Right ventricle myocardium superior (tissue), 1 donor: ENCODE data around the gene STK16. TPM values are rescaled to one million over a fixed set of nuclear protein-coding genes. Genes with fewer than 3 reads are reported as not detected.

ENCODE experiments used
- ATAC-seq: fragments of 200-7000 bp; cut with Tn5 transposase; one replicate; pipeline ENCODE4 v1.9.1; 2020; ENCODE audit warnings: mild to moderate bottlenecking; ENCODE audit not compliant: poor library complexity
- DNase-seq: peaks from one replicate; pipeline ENCODE4 v3.0.0-alpha.2; 2020
- intact Hi-C: fragments of 100-400 bp; cut with DNase I; formaldehyde crosslinking; loops from one replicate; pipeline ENCODE4 v1.11.2; 2022
- total RNA-seq: library from RNA; stranded (reverse); fragmentation: NEBNext Ultra II Directional; extraction: Animal tissue kit (Norgen Biotek cat#: 25700); gene quantifications from one replicate; pipeline ENCODE4 v1.2.1, GENCODE V29; 2021
- donor health status: DM: no; HTN: yes; CAD: no; lungs with severe emphysema.

STK16 gene
- total RNA-seq, 1 donor from 2014 or later, result 16.7 TPM

DNA sequence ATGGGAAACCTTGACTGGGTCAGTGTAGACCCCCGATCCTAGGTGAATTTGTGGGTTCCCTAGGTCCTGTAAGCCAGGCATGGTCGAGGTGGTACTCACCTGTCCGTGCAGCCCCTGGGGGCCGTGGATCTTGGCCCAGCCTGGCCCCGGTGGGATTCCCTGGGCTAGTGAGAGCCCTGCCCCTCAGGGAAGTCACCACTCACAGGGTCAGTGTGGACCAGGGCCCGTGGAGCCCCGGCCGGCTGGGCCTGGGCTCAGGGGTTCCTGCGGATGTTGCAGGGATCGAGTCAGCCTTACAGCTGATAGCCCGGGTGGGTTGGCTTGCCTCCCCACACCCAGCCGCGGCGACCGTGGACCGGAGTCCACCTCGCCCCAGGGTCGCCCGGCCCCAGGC, 16.4 kb upstream of the STK16 start:
- no peak for DNase-seq
- no peak for ATAC-seq
- intact Hi-C loops, result no loop called here

DNA sequence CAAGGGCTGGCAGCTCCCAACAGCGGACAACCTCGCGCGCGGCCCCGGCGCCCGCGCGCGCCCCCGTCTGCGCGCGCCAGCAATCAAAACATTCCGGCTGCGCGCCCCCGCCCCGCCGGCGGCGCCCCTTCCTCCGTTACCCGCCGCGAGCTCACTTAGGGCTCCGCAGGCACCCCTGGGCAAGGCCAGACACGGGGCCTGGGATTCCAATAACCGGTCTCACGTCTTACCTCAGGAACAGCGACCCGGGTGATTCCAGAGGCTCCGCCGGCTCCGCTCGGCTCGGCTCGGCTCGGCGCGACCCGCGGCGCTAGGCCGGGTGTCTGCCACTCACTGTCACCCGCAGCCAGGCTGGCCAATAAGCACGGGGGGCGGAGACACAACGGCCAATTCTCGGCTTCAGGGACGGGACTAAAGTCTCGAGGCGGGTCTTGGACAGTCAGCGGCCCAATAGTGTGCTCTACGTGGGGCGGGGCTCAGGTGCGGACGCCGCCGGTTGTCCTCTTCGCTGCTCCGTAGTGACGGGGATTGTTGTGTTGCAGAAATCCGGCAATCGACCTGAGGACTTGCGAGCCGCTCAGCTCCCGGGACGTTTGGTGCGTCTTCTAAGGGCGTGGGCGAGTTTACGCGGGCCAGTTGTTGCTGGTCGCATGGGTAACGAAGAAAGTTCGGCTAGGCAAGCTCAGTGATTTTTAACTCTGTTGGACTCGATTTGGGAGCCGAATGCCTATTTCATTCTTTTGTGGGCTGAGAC, 15.8 kb upstream of the STK16 start, which contains the start of the genes ANKZF1 and ATG9A:
Gene ANKZF1 (plus strand): TSS at position 502 of the 754 bp plus-strand sequence. CDS start 452 bp downstream, outside the sequence.
Gene ATG9A (minus strand): TSS at position 332 of the 754 bp plus-strand sequence. CDS start 1,612 bp downstream, outside the sequence.
- ATAC-seq (peak; percentile 99), DNase-seq (peak; percentile 99)
- intact Hi-C loops, result no loop called here

DNA sequence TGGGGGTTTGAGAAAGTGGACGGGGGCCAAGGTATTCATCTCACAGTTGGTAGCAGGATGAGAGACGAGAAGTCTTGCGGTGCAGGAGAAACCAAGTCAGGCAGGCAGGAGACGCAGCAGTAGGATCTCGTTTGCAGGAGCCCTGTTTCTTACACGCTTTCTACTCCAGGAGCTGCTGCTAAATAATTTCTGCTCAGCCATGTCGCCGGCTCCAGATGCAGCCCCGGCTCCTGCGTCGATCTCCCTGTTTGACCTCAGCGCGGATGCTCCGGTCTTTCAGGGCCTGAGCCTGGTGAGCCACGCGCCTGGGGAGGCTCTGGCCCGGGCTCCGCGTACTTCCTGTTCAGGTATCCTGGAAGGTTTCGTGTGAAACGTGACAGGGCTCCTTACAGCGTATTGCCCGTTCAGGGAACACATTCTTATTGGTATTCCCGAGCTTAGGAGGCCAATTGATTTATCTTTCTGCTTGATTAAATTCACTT, 15.2 kb upstream of the STK16 start:
- intact Hi-C loops, result no loop called here
- DNase-seq (peak; percentile 66), ATAC-seq (peak; percentile 7)

DNA sequence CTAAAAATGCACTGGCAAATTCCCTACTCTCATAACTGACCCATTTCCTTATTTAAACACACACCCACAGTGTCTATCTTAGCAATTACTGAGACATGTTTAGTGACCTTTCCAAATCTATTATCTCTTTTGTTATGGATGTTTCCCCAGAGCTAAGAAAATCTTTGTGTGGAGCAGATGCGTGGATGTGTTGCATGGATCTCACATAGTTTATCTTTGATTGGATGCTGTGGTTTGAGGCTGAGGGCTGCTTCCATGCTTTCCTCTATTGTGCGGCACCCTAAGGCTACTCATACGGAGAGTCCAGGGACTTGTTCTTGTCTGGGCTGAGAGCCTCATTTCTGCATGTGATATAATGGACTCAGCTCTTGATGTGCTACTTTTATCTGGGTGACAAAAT, 10.9 kb upstream of the STK16 start:
- DNase-seq, result no peak
- intact Hi-C loops, result no loop called here
- ATAC-seq, result no peak

DNA sequence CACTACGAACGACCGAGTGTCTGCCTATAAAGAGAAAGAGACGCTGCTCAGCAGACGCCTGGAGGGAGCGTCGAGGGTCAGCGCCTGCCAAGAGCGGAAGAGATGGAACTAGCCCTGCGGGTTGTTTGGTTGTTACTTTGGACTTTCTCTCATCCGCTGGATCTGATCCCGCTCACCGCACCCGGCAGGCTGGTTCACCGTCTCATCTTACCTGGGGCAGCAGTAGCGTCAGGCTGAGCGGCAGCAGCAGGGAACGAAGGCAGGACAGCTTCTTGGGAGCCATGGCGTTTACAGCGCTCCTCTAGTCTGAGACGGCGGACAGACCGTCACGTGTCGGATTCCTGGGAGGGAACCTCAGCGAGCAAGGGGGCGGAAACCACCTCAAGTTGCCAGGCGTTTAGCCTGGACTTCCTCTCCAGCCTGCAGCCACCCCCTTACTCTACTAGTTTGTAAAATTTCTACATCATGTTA, 2.0 kb upstream of the STK16 start:
- DNase-seq, result peak; percentile 60
- no peak for ATAC-seq
- intact Hi-C loops, result no loop called here

DNA sequence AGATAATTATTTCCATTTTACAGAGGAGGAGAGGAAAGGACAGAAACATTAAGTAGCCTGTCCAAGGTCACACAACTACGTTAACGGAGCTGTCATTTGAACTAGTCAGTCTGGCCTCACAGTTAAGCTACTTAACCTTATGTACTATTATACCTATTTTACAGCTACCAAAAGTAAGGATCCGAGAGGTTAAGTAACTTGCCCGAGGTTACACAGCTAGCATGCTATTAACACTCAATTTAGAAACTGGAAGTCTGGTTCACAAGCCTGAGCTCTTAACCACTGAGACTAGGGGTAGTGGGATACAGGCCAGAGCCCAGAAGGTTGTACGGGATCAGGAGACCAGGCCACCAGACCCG, 511 bp upstream of the STK16 start:
- intact Hi-C loops, result no loop called here
- DNase-seq (no peak), ATAC-seq (no peak)

DNA sequence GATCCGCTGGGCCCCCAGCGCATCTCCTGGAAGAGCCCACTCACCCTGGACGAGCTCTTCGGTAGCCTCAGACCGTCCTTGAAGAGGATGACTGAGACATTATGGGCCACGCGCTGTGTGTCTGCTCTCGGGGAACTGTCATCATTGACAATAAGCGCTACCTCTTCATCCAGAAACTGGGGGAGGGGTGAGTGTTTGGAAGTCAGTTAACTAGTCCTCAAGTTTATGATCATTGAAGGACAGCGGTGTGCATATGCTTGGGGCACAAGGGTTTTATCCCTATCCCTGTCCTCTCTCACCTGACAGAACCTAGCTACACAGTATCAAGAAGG, 586 bp downstream of the STK16 start:
- ATAC-seq (no peak), DNase-seq (no peak)
- intact Hi-C loops, result no loop called here

DNA sequence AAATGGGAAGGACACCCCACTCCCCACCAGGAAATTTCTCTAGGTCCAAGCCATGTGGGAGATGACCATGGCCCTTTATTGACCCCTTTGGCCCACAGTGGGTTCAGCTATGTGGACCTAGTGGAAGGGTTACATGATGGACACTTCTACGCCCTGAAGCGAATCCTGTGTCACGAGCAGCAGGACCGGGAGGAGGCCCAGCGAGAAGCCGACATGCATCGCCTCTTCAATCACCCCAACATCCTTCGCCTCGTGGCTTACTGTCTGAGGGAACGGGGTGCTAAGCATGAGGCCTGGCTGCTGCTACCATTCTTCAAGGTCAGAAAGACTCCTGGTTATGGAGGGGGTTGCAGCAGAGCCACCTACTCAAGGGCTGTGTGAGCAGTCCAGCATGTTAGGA, 1.3 kb downstream of the STK16 start:
- ATAC-seq (no peak), DNase-seq (no peak)
- intact Hi-C loops, result no loop called here

DNA sequence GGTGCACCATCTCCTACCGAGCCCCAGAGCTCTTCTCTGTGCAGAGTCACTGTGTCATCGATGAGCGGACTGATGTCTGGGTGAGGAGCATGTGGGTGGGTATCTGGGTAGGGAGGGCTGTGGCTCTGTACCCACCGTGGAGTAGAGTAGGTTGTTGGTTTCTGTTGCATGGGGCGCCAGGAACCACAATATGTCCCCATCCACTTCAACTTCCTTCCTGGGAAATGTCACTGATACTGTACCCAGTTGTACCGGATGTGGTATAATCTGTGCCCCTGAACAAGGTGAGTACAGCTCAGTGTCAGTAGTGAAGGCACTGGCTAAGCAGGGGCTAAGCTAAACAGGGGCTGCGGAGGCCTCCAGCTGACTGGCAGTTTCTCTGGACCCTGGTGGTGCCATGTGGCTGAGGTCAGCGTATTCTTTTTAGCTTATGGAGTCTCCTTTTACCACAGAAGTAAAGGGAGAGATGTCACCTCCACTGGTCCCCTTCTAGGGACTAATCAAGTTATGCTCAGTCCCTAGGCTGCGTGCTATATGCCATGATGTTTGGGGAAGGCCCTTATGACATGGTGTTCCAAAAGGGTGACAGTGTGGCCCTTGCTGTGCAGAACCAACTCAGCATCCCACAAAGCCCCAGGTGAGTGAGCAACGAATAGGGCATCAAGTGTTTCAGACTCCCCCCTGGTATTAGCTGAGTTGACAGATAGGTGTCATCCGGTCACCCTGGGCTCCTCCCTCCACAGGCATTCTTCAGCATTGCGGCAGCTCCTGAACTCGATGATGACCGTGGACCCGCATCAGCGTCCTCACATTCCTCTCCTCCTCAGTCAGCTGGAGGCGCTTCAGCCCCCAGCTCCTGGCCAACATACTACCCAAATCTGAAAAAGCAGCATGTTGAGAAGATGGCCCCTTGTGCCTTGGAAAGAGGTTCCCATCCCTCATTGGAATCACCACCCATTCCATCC, 2.7 kb downstream of the STK16 start:
- intact Hi-C loops, result no loop called here
- no peak for ATAC-seq
- no peak for DNase-seq

DNA sequence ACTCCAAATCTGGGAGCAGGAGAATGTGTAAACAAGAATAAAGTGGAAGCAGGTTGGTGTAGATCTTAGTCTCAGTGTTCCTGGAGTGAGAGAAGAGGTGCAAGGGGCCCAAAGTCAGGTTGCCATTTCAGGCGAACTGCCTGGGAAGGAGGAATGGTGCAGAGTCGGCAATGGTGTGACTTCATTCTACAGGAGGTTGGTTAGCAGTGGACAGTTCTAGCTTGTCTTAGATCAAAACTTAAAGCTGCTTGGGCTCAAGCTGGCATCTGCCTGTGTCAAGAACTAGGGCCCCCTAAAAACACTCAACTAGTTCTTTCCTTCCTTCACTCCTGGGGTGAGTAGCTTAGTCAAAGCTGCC, 3.5 kb downstream of the STK16 start:
- ATAC-seq (no peak), DNase-seq (no peak)
- intact Hi-C loops, result no loop called here

DNA sequence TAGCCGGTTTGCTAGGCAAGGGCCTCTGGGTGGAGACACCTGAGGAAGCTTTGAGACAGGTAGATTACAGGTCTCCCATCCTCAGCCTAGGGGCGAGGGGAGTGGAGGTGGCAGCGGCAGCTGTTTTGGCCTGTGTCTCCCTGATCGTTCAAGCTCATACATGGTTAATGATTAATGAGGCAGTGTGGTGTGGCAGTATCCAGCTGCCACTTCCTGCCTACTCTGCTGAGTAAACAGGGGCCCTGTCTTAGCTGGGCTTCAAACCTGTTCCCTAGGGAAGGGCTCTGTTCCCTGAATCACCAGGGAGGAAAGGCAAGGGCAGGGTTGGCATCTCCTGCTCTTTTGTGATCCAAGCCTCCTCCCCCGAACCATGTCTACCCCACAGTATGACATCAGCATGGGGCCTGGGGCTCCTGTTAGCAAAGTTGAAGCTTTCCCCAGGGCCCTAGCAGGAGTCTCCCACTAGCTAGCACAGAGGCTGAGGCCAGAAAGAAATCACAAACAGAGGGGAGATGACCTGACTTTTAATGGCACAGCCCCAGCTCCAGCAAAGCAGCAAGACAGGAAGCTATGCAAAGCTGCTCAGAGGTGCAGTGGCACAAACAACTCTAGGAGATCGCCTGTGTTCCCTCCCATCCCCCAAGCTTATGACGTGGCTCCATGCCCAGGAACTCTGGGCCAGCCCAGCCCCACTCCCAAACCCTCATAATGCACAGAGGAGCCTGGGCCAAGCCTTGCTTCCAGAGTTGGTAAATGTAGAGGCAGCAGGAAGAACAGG, 4.1 kb downstream of the STK16 start:
- ATAC-seq, result peak; percentile 42
- intact Hi-C loops, result no loop called here
- peak; percentile 81 for DNase-seq

DNA sequence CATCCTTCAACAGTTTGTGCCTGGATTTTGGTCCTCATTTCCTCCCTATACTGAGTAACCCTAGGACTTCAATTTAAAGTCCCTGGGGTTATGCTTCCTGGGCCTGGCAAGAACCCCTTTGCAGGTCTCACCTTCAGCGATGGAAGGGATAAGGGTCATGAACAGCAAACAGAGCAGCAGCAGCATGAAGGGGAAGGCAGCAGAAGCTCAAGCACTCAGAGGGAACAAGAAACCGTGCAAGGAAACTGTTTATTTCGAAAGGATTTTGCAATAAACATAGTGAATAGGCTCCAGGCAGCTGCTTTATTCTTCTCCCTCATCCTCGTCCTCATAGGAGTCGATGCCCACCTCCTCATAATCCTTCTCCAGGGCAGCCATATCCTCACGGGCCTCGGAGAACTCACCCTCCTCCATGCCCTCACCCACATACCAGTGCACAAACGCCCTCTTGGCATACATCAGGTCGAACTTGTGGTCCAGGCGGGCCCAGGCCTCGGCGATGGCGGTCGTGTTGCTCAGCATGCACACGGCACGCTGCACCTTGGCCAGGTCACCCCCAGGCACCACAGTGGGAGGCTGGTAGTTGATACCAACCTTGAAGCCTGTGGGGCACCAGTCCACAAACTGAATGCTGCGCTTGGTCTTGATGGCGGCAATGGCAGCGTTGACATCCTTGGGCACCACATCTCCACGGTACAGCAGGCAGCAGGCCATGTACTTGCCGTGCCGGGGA, 4.9 kb downstream of the STK16 start:
- intact Hi-C loops, result no loop called here
- DNase-seq (no peak), ATAC-seq (no peak)

DNA sequence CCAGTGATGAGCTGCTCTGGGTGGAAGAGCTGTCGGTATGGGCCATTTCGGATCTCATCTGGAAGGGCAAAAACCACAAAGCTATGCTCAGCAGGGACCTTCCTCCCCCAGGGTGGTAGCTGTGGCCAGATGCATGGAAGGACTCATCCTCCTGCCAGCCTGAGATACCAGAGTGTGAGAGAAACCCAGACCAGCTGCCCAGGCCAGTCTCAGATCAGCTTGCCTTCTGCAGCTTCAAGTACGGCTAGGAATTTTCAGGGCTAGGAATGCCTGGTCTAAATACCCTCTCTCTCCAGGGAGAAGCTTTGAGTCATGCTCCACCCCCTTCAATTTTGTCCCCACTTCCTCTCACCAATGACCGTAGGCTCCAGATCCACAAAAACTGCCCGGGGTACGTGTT, 6.4 kb downstream of the STK16 start:
- intact Hi-C loops, result no loop called here
- DNase-seq, result no peak
- no peak for ATAC-seq

DNA sequence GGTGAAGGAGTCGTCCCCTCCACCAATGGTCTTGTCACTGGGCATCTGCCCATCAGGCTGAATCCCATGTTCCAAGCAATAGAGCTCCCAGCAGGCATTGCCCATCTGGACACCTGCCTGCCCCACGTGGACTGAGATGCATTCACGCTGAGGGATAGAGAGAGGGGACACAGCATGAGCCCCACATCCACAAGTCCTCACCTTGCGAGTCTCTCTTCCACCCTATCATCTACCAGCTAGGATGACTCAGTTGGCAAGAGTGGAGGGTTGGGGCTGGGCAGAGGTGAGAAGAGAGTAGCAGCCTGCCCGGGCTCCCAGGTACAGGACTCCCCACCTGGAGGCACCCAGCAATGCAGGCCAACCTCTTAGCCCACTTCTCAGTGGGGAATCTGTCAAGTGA, 6.8 kb downstream of the STK16 start:
- DNase-seq, result no peak
- intact Hi-C loops, result no loop called here
- ATAC-seq, result no peak

DNA sequence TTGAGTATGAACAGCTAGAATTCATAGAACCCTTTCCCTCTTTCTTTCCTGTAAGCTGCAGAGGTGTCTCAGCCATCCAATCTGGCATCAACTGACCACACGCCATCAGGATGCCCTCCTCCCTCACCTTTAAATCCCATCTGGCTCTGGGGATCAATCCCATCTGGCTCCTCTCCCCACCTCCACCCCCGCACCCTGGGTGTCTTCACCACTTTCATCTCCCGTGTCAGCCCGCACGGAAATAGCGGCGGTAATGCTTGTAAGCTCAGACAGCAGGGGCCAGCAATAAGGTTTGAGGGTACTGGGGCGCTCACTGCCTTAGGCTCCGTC, 7.3 kb downstream of the STK16 start:
- ATAC-seq (no peak), DNase-seq (no peak)
- intact Hi-C loops, result no loop called here

DNA sequence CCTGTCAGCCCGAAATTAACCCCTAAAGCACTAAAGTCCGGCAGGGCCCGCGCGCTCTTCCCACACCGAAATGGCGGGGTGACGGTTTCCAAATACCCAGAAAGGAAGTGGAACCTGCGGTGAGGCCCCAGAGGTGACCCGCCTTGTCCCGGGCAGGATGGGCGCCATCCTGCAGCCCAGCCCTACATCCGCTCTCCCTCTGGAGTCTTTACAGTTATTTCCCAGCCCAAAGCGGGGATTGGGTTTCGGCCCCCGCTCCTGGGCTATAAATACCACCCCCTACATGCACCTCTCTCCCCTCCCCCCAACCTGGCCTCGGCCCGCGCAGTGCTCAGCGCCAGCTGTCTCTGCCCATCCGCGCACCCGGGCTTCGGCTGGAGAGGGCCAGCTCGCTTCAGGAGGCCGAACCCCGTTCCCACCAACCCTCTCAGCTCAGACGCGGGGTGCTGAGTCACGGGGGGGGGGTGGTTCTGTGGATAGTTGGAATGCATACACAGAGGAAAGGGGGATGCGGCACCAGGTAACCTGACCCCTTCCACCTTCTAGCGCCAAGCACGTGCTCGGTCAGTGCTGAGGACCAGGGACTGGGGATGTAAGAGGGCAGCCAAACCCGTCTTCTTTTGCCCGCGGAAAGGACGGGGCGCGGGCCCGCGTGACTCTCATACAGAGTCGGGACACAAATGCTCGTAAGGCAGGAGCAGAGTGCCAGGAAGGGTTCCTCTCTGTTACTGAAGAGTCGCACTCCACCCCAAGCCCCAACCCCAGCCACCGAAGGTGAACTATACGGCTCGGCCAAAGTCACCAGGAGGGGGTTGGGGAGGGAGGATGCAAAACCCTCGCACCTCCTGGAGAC, 7.8 kb downstream of the STK16 start, which contains the start of gene TUBA4B:
Gene TUBA4B (plus strand): TSS at position 344 of the 853 bp plus-strand sequence. CDS start 165 bp downstream, at position 509.
- ATAC-seq (peak; percentile 52), DNase-seq (peak; percentile 56)
- intact Hi-C loops, result no loop called here

DNA sequence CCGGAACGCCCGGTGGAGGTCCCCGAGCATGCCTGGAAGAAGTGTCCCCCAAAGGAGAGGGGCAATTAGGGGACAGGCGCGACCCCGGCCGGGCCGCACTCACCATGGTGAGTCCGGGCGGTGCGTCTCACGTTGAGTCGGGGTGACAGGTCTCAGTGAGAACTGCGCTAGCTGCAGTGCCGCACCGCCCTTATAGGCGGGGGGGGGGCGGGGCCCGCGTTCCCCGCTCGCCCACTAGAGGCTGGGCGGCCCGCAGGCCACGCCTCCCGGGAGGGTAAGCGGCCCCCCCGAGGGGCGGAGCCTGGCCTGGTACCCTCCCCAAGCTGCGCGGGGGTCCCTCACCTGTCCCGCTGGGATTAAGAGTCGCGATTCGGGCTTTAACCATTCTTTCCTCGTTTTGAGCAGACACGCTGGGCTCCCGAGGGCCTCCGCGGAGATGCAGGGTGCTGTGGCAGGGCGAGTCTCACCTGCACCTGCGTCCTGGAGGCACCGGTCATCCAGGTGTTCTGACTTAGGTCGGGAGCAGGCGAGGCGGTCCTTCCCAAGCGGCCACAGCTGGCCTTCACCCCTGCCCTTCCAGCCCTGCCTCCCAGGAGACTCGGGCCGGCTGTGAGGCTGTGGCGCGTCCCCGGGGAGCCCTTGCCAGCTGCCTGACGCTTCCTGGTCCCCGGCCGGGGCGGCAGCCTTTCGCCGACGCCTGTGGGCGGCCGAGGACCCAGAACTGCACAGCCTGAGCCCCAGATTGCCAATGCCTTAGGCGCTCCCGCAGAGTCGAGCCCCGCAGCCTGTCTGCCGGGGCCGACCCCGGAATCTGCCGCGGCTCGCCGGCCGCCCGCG, 8.7 kb downstream of the STK16 start, which contains the start of gene TUBA4A:
Gene TUBA4A (minus strand): TSS at position 166 of the 837 bp plus-strand sequence. CDS start 60 bp downstream, at position 106.
- DNase-seq (peak; percentile 92), ATAC-seq (peak; percentile 95)
- intact Hi-C loops, result no loop called here
